Central memory CD4-positive, alpha-beta T cell (primary cell): Measurements from ENCODE around the gene TRABD.

Experiments used
- DNase-seq: peaks from one replicate; pipeline ENCODE4 v3.0.0; 2022

The TRABD gene

GRCh38 chr22:50174382-50175190 lies 11.1 kb upstream of the TRABD start:
- no peak for DNase-seq

GRCh38 chr22:50175191-50175461 lies 10.6 kb upstream of the TRABD start:
- DNase-seq: no peak

- no peak for DNase-seq
Observed at GRCh38 chr22:50175921-50176849, 9.5 kb upstream of the TRABD start.

- DNase-seq: no peak
Observed at GRCh38 chr22:50176850-50177536, 8.7 kb upstream of the TRABD start.

- no peak for DNase-seq
Observed at GRCh38 chr22:50177537-50178470, 7.9 kb upstream of the TRABD start.

- DNase-seq: no peak
Observed at GRCh38 chr22:50178471-50178864, 7.2 kb upstream of the TRABD start.

- no peak for DNase-seq
Observed at GRCh38 chr22:50178871-50179869, 6.5 kb upstream of the TRABD start.

GRCh38 chr22:50179937-50180726 lies 5.6 kb upstream of the TRABD start:
- DNase-seq: no peak

GRCh38 chr22:50180727-50181521 lies 4.8 kb upstream of the TRABD start:
- no peak for DNase-seq

- no peak for DNase-seq
Observed at GRCh38 chr22:50182176-50183081, 3.3 kb upstream of the TRABD start.

GRCh38 chr22:50183141-50183971 lies 2.4 kb upstream of the TRABD start:
- DNase-seq: no peak

GRCh38 chr22:50184004-50184901 lies 1.5 kb upstream of the TRABD start:
- no peak for DNase-seq

- DNase-seq: no peak
Observed at GRCh38 chr22:50184902-50185374, 775 bp upstream of the TRABD start.

GRCh38 chr22:50186181-50186714 lies 535 bp downstream of the TRABD start:
- DNase-seq: no peak

GRCh38 chr22:50186761-50187523 lies 1.2 kb downstream of the TRABD start:
- DNase-seq: no peak
